ENCODE data around the gene DYDC2.

DYDC2 gene

DNA sequence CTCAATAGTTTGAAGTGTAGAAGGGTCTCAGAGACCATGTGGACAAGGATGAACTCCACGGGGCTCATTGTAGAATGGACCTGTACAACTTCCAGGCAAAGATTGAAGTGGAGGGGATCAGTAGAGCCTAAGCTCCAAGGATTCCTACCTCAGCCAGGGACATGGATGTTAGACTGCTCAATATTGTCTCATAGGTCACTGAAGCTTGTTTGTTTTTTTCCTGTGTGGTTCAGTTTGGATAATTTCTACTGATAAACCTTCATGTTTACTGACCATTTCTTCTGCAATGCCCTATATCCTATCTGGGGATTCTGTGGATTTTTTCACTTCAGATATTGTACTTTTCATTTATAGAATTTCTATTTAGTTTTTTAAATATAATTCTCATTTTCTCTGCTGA lies 8.9 kb downstream of the DYDC2 start:
- DNase-seq (ENCODE audit: low read depth, low spot score): no peak
- H3K27ac ChIP-seq: no peak overlapping the region

DNA sequence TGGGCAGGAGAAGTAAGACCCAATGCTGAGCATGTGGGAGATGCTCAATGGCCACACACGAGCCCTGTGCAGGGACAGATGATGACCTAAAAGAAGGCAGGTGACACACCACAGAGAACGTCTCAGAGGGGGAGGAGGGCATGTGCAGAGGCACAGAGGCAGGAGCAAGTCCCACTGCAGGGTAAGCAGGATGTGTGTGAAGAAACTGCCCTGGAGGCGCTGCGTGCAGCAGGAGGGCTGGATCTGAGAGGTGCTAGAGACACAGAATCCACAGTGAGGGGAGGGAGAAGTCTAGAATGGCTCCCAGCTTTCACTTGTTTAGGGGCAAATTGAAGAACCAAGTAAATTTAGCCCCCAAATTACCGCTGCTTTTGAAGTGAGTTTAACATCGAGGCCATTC lies 14.9 kb downstream of the DYDC2 start:
- H3K27ac ChIP-seq: no peak overlapping the region
- DNase-seq (ENCODE audit: low read depth, low spot score): no peak

DNA sequence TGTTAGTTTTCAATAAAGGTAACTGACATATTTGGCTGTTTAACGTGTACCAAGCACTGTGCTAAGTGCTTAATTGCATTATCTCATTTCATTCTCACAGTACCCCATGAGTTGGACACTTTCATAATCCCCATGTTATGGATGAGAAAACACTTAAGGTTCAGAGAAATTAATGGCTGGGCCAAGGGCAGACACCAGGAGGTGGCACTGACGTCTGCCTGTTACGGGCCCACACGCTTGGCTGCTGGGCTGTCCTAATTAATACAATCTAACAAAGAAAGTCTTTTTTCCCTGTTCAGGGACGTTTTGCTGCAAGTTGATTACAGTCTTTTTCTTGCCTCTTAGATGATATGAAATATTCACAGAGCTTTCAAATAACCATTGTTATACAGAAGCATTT lies 16.1 kb downstream of the DYDC2 start:
- no peak overlapping the region for H3K27ac ChIP-seq
- no peak for DNase-seq (ENCODE audit: low read depth, low spot score)

DNA sequence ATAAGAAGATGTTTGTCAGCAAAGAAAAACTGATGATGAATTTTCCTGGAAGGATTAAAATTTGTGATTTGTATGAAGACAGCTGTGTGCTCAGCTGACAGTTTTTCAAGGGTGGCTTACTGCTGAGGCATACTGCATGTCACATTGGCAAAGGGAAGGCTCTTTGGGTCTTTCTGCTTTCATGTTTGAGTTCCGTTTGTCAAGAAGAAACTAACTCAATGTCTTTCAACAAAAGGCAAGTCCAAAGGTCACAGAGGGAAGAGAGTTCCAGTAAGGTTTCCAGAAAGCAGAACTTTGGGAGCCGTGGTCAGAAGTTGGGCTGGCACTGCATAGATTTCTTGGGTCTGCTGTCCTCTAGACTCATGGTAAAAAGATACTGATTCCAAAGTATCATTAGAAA lies 16.9 kb downstream of the DYDC2 start:
- H3K27ac ChIP-seq: no peak overlapping the region
- DNase-seq (ENCODE audit: low read depth, low spot score): no peak

DNA sequence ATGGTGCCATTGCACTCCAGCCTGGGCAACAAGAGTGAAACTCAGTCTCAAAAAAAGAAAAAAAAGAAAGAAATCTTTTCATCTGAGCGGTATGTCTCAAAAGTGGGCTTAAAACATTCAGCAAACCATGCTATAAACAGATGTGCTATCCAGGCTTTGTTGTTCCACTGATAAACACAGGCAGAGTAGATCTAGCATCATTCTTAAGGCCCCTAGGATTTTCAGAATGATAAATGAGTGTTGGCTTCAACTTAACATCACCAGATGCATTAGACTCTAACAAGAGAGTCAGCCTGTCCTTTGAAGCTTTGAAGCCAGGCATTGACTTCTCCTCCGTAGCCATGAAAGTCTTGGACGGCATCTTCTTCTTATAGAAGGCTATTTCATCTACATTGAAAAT lies 23.1 kb downstream of the DYDC2 start:
- no peak overlapping the region for H3K27ac ChIP-seq
- no peak for DNase-seq (ENCODE audit: low read depth, low spot score)

DNA sequence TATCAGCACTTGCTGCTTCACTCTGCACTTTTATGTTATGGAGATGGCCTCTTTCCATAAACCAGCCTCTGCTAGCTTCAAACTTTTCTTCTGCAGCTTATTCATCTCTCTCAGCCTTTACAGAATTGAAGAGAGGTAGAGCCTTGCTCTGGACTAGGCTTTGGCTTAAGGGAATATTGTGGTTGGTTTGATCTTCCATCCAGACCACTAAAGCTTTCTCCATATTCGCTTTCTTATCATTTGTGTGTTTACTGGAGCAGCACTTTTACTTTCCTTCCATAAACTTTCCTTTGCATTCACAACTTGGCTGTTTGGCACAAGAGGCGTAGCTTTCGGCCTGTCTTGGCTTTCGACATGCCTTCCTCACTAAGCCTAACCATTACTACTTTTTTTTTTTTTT lies 23.6 kb downstream of the DYDC2 start:
- no peak for DNase-seq (ENCODE audit: low read depth, low spot score)
- no peak overlapping the region for H3K27ac ChIP-seq

DNA sequence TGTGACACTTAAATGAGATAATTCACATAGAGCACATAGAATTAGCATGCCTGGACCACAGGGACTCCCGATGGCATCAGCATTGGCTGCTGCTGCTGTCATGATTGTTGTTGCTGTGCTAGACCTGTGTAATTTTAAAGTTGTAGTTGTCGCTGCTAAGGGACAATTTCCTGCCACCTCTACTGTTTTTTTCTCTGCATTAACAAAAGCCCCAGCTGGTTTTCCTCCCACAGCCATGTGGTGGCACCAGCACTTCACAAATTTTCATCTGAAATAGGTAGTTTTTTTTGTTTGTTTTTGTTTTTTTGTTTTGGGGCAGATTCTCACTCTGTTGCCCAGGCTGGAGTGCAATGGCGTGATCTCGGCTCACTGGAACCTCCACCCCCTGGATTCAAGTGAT lies 26.4 kb downstream of the DYDC2 start:
- no peak overlapping the region for H3K27ac ChIP-seq
- DNase-seq (ENCODE audit: low read depth, low spot score): no peak

DNA sequence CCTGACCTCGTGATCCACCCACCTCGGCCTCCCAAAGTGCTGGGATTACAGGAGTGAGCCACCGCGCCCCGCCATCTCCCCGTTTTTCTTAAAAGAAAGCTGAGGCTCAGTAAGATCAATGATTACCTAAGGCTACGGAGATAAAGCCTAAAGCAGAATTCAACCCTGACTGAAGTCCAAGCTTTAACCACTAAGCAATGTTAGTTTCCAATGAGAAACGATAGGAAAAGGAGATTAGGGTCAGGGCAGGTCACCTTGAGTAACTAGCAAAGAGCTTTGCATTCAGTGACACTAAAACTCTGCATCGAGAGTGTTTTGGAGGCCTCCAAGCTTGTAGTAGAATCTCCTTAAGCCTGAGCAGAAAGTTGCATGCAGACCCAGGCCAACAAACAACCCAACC lies 34.2 kb downstream of the DYDC2 start:
- H3K27ac ChIP-seq: no peak overlapping the region
- DNase-seq (ENCODE audit: low read depth, low spot score): no peak

DNA sequence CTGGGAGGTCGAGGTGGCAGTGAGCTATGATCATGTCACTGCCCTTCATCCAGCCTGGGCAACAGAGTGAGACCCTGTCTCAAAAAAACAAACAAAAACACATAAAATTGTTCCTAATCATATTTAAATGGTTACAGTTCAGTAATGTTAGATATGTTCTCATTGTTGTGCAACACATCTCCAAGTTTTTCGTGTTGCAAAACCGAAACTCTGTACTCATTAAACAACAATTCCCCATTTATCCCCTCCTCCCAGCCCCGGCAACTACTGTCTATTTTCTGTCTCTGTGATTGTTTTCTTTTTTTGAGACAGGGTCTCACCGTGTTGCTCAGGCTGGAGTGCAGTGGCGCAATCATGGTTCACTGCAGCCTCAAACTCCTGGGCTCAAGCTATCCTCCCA lies 35.7 kb downstream of the DYDC2 start:
- DNase-seq (ENCODE audit: low read depth, low spot score): no peak
- no peak overlapping the region for H3K27ac ChIP-seq

DNA sequence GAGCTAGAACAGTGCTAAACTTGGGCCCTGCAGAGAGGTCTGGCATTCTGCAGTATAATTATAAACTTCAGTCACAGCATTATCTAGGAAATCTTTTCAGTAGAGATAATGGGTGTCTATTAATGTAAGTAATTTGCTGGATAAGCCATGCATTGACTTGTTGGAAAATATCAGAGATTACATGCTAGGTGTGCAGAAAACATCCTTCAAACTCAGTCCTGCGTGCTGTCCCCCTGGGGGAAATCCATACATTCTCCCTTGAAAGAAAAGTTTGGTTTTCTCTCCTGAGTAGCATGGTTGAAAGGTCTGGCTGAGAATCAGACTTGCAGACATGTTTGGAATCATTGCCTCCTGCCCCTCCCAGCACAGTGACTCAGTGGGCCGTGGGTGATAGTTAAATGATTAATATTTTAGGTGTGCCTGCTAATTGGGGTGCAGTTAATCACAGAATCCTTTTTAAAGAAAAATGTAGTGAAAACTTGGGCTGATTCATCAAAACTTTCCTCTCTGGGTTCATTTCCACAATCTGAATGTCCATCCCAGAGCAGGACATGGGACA lies 37.9 kb downstream of the DYDC2 start:
- DNase-seq (ENCODE audit: low read depth, low spot score): no peak

DNA sequence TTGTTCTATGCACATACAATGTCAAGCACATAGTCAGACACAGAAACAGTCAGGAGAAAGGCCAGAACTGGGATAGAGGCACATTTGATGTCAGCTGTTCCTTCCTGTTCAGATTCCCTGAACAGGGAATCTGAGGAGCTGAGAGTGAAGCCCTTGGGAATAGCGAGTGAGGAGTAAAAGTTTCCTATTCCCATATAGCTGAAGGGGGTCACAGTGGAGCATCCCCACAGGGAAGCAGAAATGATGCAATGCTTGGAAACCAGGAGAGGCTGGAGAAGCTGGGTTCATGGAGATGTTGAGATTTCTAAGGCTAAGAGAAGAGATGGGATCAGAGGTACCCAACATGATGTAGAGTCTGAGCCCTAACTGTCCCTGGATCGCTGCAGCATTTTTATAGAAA lies 40.4 kb downstream of the DYDC2 start:
- DNase-seq (ENCODE audit: low read depth, low spot score): no peak

More for the DNA sequence above, 37.9 kb downstream of the DYDC2 start:
- no peak overlapping the region for H3K27ac ChIP-seq

DNA sequence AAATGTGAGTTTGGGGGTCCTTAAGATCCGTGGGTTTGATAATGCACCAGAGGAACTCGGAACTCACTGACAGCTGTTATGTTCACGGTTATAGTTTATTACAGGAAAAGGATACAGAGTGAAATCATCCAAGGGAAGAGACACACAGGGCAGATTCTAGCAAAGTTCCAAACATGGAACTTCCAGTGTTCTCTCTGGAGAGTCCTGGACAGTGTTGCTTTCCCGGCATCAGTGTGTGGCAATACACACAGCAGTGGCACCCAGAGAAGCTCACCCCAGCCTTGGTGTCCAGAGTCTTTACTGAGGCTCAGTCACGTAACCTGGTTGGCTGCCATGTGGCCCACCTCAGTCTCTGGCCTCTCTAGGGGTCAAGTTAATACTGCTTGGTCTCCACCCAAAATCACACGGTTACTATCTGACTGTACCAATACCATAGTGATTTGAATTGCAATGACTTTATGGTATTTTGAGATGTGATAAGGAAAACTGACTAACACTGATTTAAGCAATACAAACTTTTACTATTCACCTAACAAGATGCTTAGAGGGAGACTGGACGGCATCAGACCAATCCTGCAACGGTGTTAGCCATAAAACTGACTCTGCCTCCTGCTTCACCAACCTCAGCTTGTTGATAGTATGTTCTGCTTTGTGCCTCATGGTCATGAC lies 43.7 kb downstream of the DYDC2 start:
- DNase-seq (ENCODE audit: low read depth, low spot score): no peak
- H3K27ac ChIP-seq: no peak overlapping the region

More for the DNA sequence above, 40.4 kb downstream of the DYDC2 start:
- no peak overlapping the region for H3K27ac ChIP-seq

DNA sequence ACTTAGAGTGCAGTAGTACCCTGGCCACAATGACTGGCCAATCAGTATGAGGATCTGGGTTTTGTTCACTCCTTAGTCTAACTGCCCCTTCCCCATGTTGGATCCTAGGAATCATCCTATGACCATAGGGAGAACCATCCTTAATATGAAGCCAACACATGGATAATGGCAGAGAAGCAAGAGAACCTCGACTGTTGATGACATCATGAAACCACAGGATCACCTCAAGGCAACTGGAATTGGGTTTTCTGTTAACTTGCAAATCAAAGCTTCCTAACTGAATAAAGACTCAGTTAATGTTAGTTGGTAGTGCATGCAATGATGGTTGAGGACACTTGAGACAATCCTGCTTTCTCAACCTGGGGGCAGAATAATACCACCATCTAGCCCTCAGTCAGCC lies 48.5 kb downstream of the DYDC2 start:
- no peak for DNase-seq (ENCODE audit: low read depth, low spot score)
- no peak overlapping the region for H3K27ac ChIP-seq

DNA sequence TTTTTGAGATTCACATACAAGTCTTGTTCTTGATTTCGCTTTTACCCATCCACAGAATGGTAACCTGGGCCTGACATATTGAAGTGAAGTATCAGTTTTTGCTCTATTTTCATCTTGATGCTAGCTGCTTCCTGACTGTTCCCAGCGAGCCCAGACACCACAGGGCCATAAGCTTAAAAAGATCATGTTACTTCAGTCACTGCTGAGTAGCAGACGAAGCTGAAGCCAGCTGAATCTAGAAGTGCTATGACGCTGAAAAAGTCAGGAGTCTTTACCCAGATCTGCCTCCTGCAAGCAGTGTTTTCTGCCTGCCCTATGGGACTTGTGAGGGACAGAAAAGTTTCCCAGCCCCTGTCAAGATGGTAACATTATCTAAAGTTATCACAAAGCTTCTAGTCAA lies 49.0 kb downstream of the DYDC2 start:
- no peak overlapping the region for H3K27ac ChIP-seq

DNA sequence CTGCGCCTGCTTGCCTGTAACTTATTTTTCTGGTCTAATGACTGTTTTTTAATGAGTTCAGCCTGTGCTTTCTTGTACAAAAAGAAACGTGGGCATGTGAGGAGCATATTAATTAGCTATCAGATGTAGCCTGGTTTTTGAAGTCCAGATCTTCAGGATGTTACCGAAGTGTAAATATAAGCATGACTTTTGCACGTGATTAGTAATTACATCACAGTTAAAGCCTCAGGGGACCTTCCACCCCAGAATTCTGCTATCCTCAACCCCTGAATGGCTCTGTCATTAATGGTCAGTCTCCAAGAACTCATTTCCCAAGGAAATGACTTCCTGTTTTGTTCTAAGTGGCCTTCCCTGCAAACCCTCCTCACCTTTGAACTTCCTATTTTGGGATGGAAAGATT lies 49.6 kb downstream of the DYDC2 start:
- H3K27ac ChIP-seq: no peak overlapping the region
- no peak for DNase-seq (ENCODE audit: low read depth, low spot score)

More for the DNA sequence above, 49.0 kb downstream of the DYDC2 start:
- DNase-seq (ENCODE audit: low read depth, low spot score): no peak

DNA sequence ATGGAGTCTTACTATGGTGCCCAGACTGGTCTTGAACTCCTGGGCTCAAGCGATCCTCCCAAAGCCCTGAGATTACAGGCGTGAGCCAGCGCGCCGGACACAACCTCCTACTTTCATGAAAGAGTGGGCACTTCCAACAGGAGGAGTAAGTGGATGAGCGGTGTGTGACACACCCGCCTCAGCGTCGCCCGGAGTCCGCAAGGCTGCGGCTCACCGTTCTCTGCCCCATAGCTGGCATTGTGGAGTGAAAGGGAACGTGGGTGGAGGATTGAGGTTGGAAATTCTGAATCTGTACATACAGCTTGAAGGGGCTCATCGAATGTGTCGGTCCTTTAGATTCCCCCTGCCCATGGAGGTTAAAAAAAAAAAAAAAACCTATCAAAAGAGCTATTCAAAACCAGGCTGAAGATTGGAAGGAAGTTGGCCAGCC lies 51.2 kb downstream of the DYDC2 start:
- H3K27ac ChIP-seq: peak overlapping the region; percentile 34
- DNase-seq (ENCODE audit: low read depth, low spot score): no peak

DNA sequence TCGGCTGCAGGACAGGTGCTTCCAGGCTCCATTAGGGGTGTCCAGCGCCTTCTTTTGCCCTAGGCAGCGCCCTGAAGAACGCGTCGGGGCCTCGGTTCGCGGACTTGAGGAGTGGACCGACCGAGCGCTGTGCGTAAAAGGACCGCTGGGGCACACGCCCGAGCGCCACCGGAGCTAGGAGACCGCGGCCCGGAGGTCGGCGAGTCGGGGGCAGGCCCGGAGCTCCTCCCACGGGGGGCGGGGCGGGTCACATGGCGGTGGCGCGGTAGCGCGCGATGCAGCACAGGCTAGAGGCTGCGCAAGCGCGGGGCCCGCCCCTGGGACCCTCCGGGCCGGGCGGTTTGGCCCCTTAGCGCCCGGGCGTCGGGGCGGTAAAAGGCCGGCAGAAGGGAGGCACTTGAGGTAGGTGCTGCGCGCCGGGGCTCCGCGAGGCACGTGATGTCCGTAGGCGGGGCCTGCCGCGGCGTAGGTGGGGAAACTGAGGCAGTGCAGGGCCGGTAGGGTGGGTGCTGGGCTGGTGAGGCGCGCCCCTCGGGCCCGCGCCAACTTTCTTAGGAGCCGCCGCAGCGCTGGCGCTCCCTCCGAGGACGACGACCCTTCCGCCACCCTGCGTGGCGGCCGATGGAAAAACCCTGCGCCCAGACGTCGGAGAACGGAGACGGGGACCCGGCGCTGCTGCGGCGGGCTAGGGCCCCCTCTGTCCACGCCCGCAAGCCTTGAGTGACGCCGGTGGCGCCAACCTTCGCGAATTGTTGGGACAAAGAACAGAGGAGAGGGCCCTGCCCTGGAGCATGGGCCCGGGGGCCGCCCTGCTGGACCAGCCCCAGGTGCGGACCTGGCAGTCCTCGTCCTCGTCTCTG lies 51.9 kb downstream of the DYDC2 start, which contains the start of gene PRXL2A:
PRXL2A (plus strand) TSS at position 310 of the 860 bp plus-strand sequence. CDS start 11,917 bp downstream, outside the sequence.
- DNase-seq (ENCODE audit: low read depth, low spot score): no peak
- peak within 1 kb of the TSS; percentile 34 for H3K27ac ChIP-seq

DNA sequence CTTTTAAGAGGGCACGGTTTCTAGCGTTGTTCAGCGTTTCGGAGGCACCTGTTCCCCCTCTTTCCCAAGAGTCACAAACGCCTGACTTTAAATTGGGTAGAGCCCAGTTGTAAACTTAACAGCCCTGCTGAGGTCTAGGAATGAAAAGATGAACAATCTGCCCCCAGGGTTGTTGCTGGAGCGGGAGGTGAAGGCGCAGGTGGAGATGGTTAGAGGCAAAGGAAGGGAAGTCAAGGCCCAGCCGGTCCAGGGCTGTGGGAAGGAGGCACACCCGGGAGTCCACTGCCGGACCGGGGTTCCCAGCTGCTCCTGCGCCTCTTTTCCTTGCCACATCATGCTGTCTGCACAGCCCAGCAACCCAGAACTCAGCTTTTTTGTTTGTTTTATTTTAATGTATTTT lies 52.5 kb downstream of the DYDC2 start:
- H3K27ac ChIP-seq: no peak overlapping the region
- DNase-seq (ENCODE audit: low read depth, low spot score): no peak

DNA sequence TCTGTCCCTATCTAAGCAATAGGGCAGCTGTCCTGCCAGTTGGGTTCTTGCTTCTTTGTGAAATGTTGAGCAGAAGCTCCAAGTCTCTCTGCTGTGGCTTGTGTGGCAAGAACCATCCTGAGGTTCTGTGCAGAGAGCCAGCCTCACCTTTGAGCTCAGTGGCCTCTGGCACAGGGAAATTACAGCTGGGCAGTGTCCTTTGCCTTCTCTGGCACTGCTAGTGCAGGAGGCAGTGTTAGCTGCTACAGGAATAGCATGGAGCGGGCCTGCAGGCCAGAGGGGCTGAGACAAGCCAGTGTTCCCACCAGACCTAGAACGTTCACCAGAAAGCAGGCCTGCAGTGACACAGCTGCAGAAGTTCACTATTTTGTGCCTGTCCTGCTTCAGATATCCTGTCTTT lies 53.5 kb downstream of the DYDC2 start:
- H3K27ac ChIP-seq: no peak overlapping the region
- DNase-seq (ENCODE audit: low read depth, low spot score): no peak

DNA sequence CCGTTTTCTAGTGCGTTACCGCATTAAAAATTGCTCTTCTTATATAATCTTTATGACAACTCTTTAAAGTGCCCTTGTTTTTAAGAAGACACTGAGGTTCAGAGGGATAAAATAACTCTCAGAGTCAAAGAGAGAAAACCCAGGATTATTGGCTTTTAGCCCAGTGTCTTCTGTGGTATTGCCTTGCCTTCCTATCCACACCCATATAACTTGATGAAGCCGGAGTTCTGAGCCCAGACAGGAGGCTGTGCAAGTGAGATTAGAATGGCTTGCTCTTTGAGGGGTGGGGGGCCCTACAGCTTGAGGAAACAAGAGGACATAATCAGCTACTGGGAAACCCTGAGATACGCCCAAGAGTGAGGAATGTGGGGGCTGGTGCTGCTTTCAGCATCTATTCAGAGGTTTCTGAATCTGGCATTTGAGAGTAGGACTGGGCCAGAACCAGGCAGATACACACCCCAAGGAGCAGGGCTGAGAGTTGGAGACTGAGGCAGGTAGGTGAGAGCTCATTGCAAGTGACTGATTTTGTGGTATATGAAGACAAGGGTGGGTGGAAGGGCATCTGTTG lies 54.1 kb downstream of the DYDC2 start:
- DNase-seq (ENCODE audit: low read depth, low spot score): no peak
- no peak overlapping the region for H3K27ac ChIP-seq

DNA sequence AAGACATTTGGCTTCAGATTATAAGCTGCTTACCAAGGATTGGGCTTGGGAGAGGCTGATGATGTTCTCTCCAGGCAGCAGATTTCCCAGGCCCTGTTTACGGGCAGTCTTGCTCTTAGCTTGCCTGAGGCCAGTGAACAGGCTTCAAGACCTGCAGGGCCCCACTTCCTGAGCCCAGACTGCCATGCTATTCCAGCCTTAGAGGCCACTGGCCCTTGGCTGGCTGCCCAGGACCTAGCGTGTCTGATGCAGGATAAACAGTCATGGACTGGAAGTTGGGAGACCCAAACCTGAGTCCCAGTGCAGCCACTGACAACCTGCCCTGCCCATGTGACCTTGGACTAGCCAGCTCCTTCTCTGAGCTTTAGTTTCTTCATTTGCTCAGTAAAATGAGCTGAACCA lies 54.7 kb downstream of the DYDC2 start:
- H3K27ac ChIP-seq: peak overlapping the region; percentile 52
- DNase-seq (ENCODE audit: low read depth, low spot score): no peak
